Trophoblast cell (in vitro differentiated cells and primary cell): ENCODE results near the gene HAND2.

ENCODE experiments used
- DNase-seq, 2 donors: peaks; one replicate each; pipeline ENCODE4 v3.0.0-alpha.2; 2016
- H2AFZ ChIP-seq: 2 replicates; pipeline ENCODE4 v1.6.1; 2013; ENCODE audit warnings: low read length, moderate library complexity, mild to moderate bottlenecking; ENCODE audit not compliant: insufficient read depth, poor library complexity
- H2AK5ac ChIP-seq: 2 replicates; pipeline ENCODE4 v1.6.1; 2013; ENCODE audit warnings: mild to moderate bottlenecking, low read length
- H2BK120ac ChIP-seq: 2 replicates; pipeline ENCODE4 v1.6.1; 2013; ENCODE audit warnings: low read length, mild to moderate bottlenecking, moderate library complexity; ENCODE audit not compliant: insufficient read depth, poor library complexity
- H2BK12ac ChIP-seq: 2 replicates; pipeline ENCODE4 v1.6.1; 2013; ENCODE audit warnings: mild to moderate bottlenecking, low read length, moderate library complexity
- H2BK5ac ChIP-seq: 2 replicates; pipeline ENCODE4 v1.6.1; 2013; ENCODE audit warnings: low read length, low read depth, moderate library complexity, mild to moderate bottlenecking; ENCODE audit not compliant: poor library complexity
- H3K14ac ChIP-seq: 2 replicates; pipeline ENCODE4 v1.6.1; 2013; ENCODE audit warnings: mild to moderate bottlenecking, low read length
- H3K18ac ChIP-seq: 2 replicates; pipeline ENCODE4 v1.6.1; 2013; ENCODE audit warnings: mild to moderate bottlenecking, low read length
- H3K23ac ChIP-seq: 2 replicates; pipeline ENCODE4 v1.6.1; 2013; ENCODE audit warnings: low read length
- H3K27ac ChIP-seq: 2 replicates; pipeline ENCODE4 v1.5.1; 2013; ENCODE audit warnings: low read depth, mild to moderate bottlenecking, inconsistent platforms, low read length, moderate library complexity
- H3K27me3 ChIP-seq: 2 replicates; pipeline ENCODE4 v1.6.1; 2013; ENCODE audit warnings: inconsistent platforms, mild to moderate bottlenecking, low read length, moderate library complexity; ENCODE audit not compliant: insufficient read depth
- H3K36me3 ChIP-seq, 2 experiments: 1 replicate in 1 of 2; 2 replicates in 1 of 2; pipeline ENCODE4 v1.6.1; 2013; ENCODE audit warnings: low read length in 2 of 2, mild to moderate bottlenecking in 2 of 2, moderate library complexity in 1 of 2; ENCODE audit not compliant: insufficient read depth in 2 of 2, control insufficient read depth in 1 of 2
- H3K4ac ChIP-seq: 2 replicates; pipeline ENCODE4 v1.6.1; 2013; ENCODE audit warnings: low read depth, mild to moderate bottlenecking, low read length, moderate library complexity
- H3K4me1 ChIP-seq, 2 experiments: 1 replicate in 1 of 2; 2 replicates in 1 of 2; pipeline ENCODE4 v1.6.1; 2013; ENCODE audit warnings: low read length in 2 of 2, mild to moderate bottlenecking in 2 of 2, moderate library complexity in 1 of 2; ENCODE audit not compliant: insufficient read depth in 2 of 2, control insufficient read depth in 1 of 2
- H3K4me2 ChIP-seq: 2 replicates; pipeline ENCODE4 v1.6.1; 2013; ENCODE audit warnings: inconsistent platforms, mild to moderate bottlenecking, low read length, moderate library complexity
- H3K4me3 ChIP-seq: 2 replicates; pipeline ENCODE4 v1.5.1; 2013; ENCODE audit warnings: mild to moderate bottlenecking, low read depth, low read length, inconsistent platforms
- H3K79me1 ChIP-seq: one replicate; pipeline ENCODE4 v1.6.1; 2013; ENCODE audit warnings: low read length
- H3K79me2 ChIP-seq: 2 replicates; pipeline ENCODE4 v1.6.1; 2013; ENCODE audit warnings: low read length, mild to moderate bottlenecking; ENCODE audit not compliant: control insufficient read depth, insufficient read depth, poor library complexity
- H3K9ac ChIP-seq: 2 replicates; pipeline ENCODE4 v1.6.1; 2013; ENCODE audit warnings: mild to moderate bottlenecking, low read length
- H3K9me3 ChIP-seq: 2 replicates; pipeline ENCODE4 v1.6.1; 2013; ENCODE audit warnings: low read depth, mild to moderate bottlenecking, control low read depth, inconsistent platforms, low read length; ENCODE audit not compliant: insufficient read depth
- H4K12ac ChIP-seq: 2 replicates; pipeline ENCODE4 v1.6.1; 2013; ENCODE audit warnings: low read depth, mild to moderate bottlenecking, low read length, moderate library complexity
- H4K8ac ChIP-seq: 2 replicates; pipeline ENCODE4 v1.6.1; 2013; ENCODE audit warnings: low read depth, mild to moderate bottlenecking, low read length, moderate library complexity
- H4K91ac ChIP-seq: one replicate; pipeline ENCODE4 v1.6.1; 2013; ENCODE audit warnings: low read depth, mild to moderate bottlenecking, low read length, moderate library complexity
- WGBS: extraction: QIAGEN DNeasy Blood & Tissue Kit; methylation state at CpG from one replicate; pipeline ENCODE4 v1.1.7; 2013; ENCODE audit warnings: missing lambda C conversion rate; ENCODE audit not compliant: insufficient read length, insufficient coverage; ENCODE audit errors: extremely low coverage; 5-methylcytosine and 5-hydroxymethylcytosine counted together

Gene HAND2

DNA sequence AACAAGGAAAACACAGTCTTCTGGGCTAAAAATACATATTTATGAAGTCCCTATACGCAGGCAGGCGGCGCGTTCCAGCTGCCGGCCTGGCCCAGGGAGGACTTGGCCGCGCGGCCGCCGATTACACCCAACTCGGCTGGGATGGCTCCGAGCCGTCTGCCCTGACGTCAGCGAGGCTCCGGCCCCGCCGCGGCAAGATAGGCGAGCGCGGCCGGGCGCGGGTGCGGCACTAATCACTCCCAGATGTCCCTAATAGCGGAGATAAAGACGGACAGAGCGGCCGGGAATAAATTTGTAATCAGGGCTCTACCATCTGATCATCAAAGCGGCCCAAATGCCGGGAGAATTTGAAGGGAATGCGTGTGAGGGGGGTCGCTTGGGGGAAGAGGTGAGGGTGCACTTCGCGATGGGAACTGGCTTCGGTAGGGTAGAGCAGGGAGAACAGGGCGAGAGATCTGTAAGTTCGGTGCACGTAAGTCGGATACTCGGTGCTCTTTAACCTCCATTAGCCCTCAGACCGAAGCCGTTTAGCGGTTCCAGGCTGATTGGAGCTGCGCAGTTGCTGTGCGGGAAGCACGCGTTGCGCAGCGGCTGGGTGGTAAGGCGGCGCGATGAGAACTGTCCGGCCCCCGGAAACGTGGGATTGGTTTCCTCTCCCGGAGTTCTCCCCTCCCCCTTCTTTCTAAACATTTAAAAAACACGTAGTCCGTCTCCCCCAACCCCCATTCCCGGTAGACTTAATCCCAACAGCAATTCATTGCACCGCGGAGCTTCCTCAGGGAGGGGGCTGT lies 7.7 kb downstream of the HAND2 start:
- Histone ChIP-seq H3K79me2 (peaks cover 15% of the 10 kb centered on the region), H3K79me1 (peaks cover 57% of the 10 kb centered on the region), H3K9me3 (no peaks in the 10 kb centered on the region), H3K27me3 (peaks cover 7% of the 10 kb centered on the region), H3K14ac (peak overlapping the region; percentile 97), H4K91ac (peak overlapping the region; percentile 99), H3K9ac (peak overlapping the region; percentile 75), H2AFZ (peak overlapping the region; percentile 40), H2BK120ac (peak overlapping the region; percentile 94), H3K4ac (peak overlapping the region; percentile 54), H4K12ac (peak overlapping the region; percentile 66), H3K36me3 (no peaks in the 10 kb centered on the region), H2BK12ac (peak overlapping the region; percentile 66), H3K27ac (peak overlapping the region; percentile 97), H3K18ac (peak overlapping the region; percentile 95), H2BK5ac (peak overlapping the region; percentile 78), H4K8ac (peak overlapping the region; percentile 93), H3K23ac (no peak overlapping the region), H3K4me1 (peaks cover 27 to 34% of the 10 kb centered on the region in 2 experiments), H3K4me2 (peak overlapping the region; percentile 89), H2AK5ac (peak overlapping the region; percentile 49), H3K4me3 (peak overlapping the region; percentile 67)
- DNase-seq, result peak; percentile 40 to 53
- WGBS, result no CpG with 5 or more reads among the region's 63 CpGs

DNA sequence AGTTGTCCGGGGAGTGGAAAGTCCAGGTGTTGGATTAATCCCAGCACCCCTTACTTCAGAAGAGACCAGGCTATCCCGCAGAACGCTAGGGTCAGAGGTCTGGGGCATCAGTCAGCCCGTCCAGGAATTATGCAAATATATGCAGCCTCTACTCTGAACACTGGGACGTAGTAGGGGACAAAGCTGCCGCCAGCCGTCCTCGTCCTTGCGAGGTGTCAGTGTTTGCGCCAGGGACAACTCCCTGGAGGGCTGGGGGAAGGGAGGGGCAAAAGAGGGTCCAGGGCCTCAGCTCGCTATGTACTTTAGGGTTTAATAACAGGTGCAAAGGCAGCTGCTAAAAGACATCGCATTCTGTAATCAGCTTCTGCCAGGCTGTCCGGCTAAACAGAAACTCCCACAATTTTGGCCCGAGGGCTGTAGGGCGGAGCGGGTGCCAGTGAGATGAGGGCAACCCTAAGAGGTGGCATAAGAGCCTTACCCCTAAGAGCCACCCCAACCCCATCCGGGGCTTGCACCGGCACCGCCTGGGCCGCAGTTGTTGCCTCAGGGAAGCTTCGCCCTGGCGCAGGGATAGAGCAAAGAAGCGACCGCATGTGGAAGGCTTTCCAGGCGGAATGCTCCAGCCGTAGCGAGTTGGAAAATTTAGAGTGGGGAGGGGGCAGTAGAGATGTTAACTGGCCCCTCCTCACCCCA lies 8.4 kb downstream of the HAND2 start:
- Histone ChIP-seq H2BK120ac (peak overlapping the region; percentile 2), H3K79me2 (peaks cover 15% of the 10 kb centered on the region), H3K18ac (peak overlapping the region; percentile 19), H3K4me3 (no peak overlapping the region), H3K14ac (peak overlapping the region; percentile 55), H2AFZ (peak overlapping the region; percentile 13), H4K91ac (peak overlapping the region; percentile 71), H3K4me2 (peak overlapping the region; percentile 89), H4K8ac (peak overlapping the region; percentile 49), H3K36me3 (no peaks in the 10 kb centered on the region), H3K79me1 (peaks cover 55% of the 10 kb centered on the region), H3K9me3 (no peaks in the 10 kb centered on the region), H3K9ac (peak overlapping the region; percentile 17), H3K4ac (no peak overlapping the region), H2BK5ac (peak overlapping the region; percentile 15), H3K23ac (no peak overlapping the region), H4K12ac (no peak overlapping the region), H2BK12ac (peak overlapping the region; percentile 61), H3K4me1 (peaks cover 27 to 34% of the 10 kb centered on the region in 2 experiments), H3K27ac (peak overlapping the region; percentile 97), H2AK5ac (no peak overlapping the region), H3K27me3 (peaks cover 3% of the 10 kb centered on the region)
- WGBS, result no CpG with 5 or more reads among the region's 27 CpGs
- no peak for DNase-seq

DNA sequence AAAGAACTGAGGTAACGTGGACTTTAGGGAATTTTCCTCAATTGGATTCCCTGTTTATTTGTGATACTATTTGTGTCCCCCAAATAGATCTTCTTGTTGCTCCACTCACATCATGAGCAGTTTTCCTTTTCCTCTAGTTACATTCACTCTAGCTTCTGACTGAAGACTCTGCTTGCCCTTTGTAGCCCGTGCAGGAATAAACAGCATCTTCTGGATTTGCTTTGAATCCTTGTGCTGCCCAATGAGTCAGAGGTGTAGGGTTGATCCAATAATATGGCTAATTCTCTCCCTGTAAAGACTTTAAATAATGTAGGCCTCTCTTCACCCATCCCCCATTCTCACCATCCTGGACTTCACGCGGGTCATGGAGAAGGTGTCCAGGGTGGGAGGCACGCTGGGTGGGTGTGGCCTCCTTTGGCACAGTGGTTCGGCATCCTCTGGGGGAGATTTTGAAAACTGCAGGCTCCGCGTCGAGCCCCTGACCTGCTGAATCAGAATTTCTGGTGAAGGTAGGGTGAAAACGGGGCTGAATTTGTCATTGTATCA lies 9.0 kb downstream of the HAND2 start:
- H4K12ac ChIP-seq, result no peak overlapping the region
- no peak overlapping the region for H2AK5ac ChIP-seq
- H2BK12ac ChIP-seq, result peak overlapping the region; percentile 50
- H3K4me3 ChIP-seq, result no peak overlapping the region
- H3K79me2 ChIP-seq, result peaks cover 15% of the 10 kb centered on the region
- peak overlapping the region; percentile 15 for H2BK5ac ChIP-seq
- peaks cover 3% of the 10 kb centered on the region for H3K27me3 ChIP-seq
- H3K14ac ChIP-seq, result no peak overlapping the region
- H3K18ac ChIP-seq, result peak overlapping the region; percentile 19
- no peaks in the 10 kb centered on the region for H3K9me3 ChIP-seq
- no peak overlapping the region for H3K23ac ChIP-seq
- H2BK120ac ChIP-seq, result peak overlapping the region; percentile 2
- peak overlapping the region; percentile 34 for H4K91ac ChIP-seq
- peaks cover 55% of the 10 kb centered on the region for H3K79me1 ChIP-seq
- H3K4me2 ChIP-seq, result peak overlapping the region; percentile 89
- H3K4me1 ChIP-seq, result peaks cover 27 to 34% of the 10 kb centered on the region in 2 experiments
- no peak overlapping the region for H3K4ac ChIP-seq
- no CpG with 5 or more reads among the region's 10 CpGs for WGBS
- no peak overlapping the region for H3K27ac ChIP-seq
- no peaks in the 10 kb centered on the region for H3K36me3 ChIP-seq
- H4K8ac ChIP-seq, result no peak overlapping the region
- no peak overlapping the region for H3K9ac ChIP-seq
- DNase-seq, result no peak
- H2AFZ ChIP-seq, result no peak overlapping the region
